ENCODE measurements around the gene SYT14.

Gene SYT14

GRCh38 chr1:210214573-210215409 lies 276.8 kb downstream of the SYT14 start:
- no peak for DNase-seq

- no peak for DNase-seq
Observed at GRCh38 chr1:210217482-210217881, 279.5 kb downstream of the SYT14 start.

- no peak for DNase-seq
Observed at GRCh38 chr1:210218047-210218446, 280.0 kb downstream of the SYT14 start.
